Measurements from ENCODE around the gene MAP3K5. TPM values are rescaled to one million over a fixed set of nuclear protein-coding genes. Genes with fewer than 3 reads are reported as not detected.
"Not testable (repeated sequence)": the region's sequence is repeated elsewhere in the genome, so short reads cannot be mapped to it uniquely, and the experiment has no call there.

The MAP3K5 gene
- total RNA-seq, 4 donors from 2014 or later: 19.4 to 36.1 (median 21.1) TPM

GRCh38 chr6:136696783-136697364 is 95.4 kb downstream of the MAP3K5 start:
- H3K9me3 ChIP-seq: no peaks in the 10 kb centered on the region
- 54% methylated on average over 7 of the region's 7 CpGs for WGBS
- H3K27ac ChIP-seq: no peak overlapping the region
- no peaks in the 10 kb centered on the region for H3K27me3 ChIP-seq
- no peaks in the 10 kb centered on the region for H3K36me3 ChIP-seq
- DNase-seq (ENCODE audit: low spot score in 2 of 2): no peak
- TF ChIP-seq EP300 (IDR thresholded peaks at IDR 0.05) (no peak), CTCF (IDR thresholded peaks at IDR 0.05) (no peak), POLR2A (IDR thresholded peaks at IDR 0.05) (no peak), POLR2AphosphoS5 (IDR thresholded peaks at IDR 0.05) (no peak)
- no peak overlapping the region for H3K4me3 ChIP-seq
- peaks cover 27% of the 10 kb centered on the region for H3K4me1 ChIP-seq

GRCh38 chr6:136696238-136696637 is 96.0 kb downstream of the MAP3K5 start:
- Histone ChIP-seq H3K27ac (no peak overlapping the region), H3K4me1 (peaks cover 27% of the 10 kb centered on the region), H3K36me3 (no peaks in the 10 kb centered on the region), H3K9me3 (no peaks in the 10 kb centered on the region), H3K4me3 (no peak overlapping the region), H3K27me3 (no peaks in the 10 kb centered on the region)
- WGBS: 39% methylated on average over 2 of the region's 2 CpGs
- no peak for DNase-seq (ENCODE audit: low spot score in 2 of 2)
- TF ChIP-seq EP300 (IDR thresholded peaks at IDR 0.05): no peak
- TF ChIP-seq CTCF (IDR thresholded peaks at IDR 0.05): no peak
- TF ChIP-seq POLR2AphosphoS5 (IDR thresholded peaks at IDR 0.05): no peak
- no peak for TF ChIP-seq POLR2A (IDR thresholded peaks at IDR 0.05)

- 92% methylated on average over 2 of the region's 2 CpGs for WGBS
Observed at GRCh38 chr6:136695412-136695811, 96.9 kb downstream of the MAP3K5 start.

GRCh38 chr6:136693090-136693489 is 99.2 kb downstream of the MAP3K5 start:
- no peaks in the 10 kb centered on the region for H3K9me3 ChIP-seq
- peaks cover 18% of the 10 kb centered on the region for H3K4me1 ChIP-seq
- H3K4me3 ChIP-seq: no peak overlapping the region
- no peak overlapping the region for H3K27ac ChIP-seq
- no peak for DNase-seq (ENCODE audit: low spot score in 2 of 2)
- TF ChIP-seq POLR2AphosphoS5 (IDR thresholded peaks at IDR 0.05): no peak
- no peak for TF ChIP-seq CTCF (IDR thresholded peaks at IDR 0.05)
- TF ChIP-seq EP300 (IDR thresholded peaks at IDR 0.05): no peak
- TF ChIP-seq POLR2A (IDR thresholded peaks at IDR 0.05): no peak
- no peaks in the 10 kb centered on the region for H3K36me3 ChIP-seq
- H3K27me3 ChIP-seq: no peaks in the 10 kb centered on the region

More at GRCh38 chr6:136695412-136695811, 96.9 kb downstream of the MAP3K5 start:
- H3K27ac ChIP-seq: no peak overlapping the region
- TF ChIP-seq POLR2A (IDR thresholded peaks at IDR 0.05) (no peak), CTCF (IDR thresholded peaks at IDR 0.05) (no peak), EP300 (IDR thresholded peaks at IDR 0.05) (no peak), POLR2AphosphoS5 (IDR thresholded peaks at IDR 0.05) (no peak)
- DNase-seq (ENCODE audit: low spot score in 2 of 2): no peak
- no peaks in the 10 kb centered on the region for H3K9me3 ChIP-seq
- no peak overlapping the region for H3K4me3 ChIP-seq
- peaks cover 27% of the 10 kb centered on the region for H3K4me1 ChIP-seq
- H3K27me3 ChIP-seq: no peaks in the 10 kb centered on the region
- no peaks in the 10 kb centered on the region for H3K36me3 ChIP-seq

- not testable (repeated sequence) for DNase-seq (ENCODE audit: low spot score in 2 of 2); H3K9me3 ChIP-seq; H3K4me3 ChIP-seq; H3K36me3 ChIP-seq; H3K27ac ChIP-seq; H3K4me1 ChIP-seq; H3K27me3 ChIP-seq
- WGBS: 93% methylated on average over 1 of the region's 1 CpG
Observed at GRCh38 chr6:136687894-136688293, 104.4 kb downstream of the MAP3K5 start.

Measured in suprapubic skin (tissue), 4 donors.